GM19238 (cell line): ENCODE measurements around the gene ATG4B.
A peak's percentile ranks its signal among the peaks of the same experiment; 100 is the strongest.

Experiments used
- DNase-seq: peaks from one replicate; pipeline ENCODE4 v3.0.0; 2011; ENCODE audit warnings: low spot score; ENCODE audit not compliant: insufficient read length

ATG4B gene

DNA sequence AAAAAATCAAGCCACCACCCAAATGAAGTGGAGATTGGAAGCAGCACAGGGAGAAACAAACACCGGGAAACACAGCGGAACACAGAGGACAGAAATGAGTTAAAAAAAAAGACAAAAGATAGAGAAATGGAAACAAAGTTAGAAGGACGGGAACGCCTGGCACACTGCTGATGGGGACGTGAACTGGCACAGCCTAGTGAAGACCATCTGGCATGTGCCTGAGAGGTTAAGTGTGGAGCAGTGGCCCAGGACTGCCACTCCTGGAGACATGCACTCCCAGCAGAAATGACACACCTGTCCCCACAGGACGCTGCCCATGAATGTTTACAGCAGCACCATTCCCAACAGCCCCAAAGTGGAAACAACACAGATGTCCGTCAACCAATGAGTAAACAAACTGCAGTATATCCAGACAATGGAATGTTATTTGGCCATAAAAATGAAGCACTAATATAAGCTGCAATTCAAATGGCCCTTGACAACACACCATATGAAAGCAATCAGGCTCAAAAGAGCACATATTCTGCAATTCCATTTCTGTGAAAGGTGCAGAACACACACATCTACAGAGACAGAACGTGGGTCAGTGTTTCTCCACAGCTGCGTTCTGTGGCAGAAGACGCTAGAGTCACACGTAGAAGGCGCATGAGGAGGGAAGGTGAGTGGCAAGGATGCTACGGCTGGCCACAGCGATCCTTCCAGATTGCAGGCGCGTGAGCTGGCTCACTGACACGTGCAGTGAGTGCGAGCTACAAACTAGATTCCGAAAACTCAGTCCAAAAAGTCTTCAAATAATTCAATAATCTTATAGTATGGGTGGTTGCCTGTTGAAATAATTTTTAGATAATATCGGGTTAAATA, 25.1 kb upstream of the ATG4B start:
- no peak for DNase-seq

DNA sequence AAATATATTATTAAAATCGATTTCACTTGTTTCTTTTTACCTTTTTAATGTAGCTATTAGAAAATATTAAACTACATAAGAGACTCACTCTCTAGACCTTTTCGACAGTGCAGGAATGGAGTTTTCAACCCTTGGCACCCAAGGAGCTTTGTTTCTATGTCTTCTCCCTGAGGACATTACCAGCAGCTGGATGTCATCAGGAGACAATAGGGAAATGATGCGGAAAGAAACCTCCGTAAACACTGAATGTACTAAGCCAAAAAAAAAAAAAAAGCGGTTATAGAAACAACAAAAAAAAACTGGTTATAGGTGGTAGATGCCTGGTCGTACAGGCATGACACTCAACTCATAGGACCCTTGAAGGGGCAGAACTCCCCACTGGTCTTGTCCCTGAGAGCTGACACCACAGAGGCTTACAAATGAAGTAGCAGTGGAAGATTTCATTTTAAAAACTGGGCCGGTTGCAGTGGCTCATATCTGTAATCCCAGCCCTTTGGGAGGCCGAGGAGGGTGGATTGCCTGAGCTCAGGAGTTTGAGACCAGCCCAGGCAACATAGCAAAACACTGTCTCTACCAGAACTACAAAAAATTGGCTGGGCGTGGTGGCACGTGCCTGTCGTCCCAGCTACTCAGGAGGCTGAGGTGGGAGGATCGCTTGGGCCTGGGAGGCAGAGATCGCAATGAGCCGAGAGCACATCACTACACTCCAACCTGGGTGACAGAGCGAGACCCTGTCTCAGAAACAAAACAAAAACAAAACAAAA, 24.3 kb upstream of the ATG4B start:
- no peak for DNase-seq

DNA sequence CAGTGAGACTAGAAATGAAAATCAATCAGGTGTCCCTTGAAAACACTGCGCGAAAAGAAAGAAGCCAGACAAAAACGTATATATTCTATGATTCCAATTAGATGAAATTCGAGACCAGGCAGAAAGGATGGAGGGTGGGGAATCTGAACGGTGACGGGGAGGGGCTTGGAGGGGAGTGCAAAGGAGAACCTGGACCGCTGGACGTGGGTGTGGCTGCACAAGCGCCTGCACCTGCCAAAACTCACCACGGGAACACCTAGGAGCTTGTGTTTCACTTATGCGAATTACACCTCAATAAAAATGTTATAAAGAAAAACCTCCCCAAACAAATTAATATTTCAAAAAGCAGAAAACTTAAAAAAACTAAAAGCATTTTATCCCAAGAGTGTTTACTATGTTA, 22.5 kb upstream of the ATG4B start:
- DNase-seq, result no peak

DNA sequence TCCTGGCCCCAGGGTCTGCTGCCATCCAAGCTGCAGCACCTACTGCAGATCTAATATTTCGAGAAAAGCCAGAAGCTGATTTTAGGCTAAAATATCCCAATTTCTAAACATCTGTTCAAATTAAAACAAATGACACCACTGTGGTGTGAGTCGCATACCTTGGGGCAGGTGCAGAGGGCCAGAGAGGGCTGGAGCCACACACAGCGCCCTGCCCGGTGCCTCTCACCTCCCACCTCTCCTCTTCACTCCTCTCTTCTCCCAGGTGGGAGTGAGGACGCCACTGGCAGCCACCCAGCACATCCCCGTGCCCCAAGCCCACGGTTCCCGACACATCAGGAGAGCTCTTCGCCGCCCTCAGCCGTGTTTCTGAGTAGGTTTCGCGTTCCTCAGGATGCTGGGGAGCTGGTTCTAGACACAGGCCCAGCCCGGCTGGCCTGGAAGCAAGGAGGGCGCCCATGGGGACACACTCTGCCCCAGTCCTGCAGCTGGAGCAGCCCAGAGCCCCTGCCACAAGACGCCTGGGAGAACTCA, 21.9 kb upstream of the ATG4B start:
- DNase-seq, result no peak

DNA sequence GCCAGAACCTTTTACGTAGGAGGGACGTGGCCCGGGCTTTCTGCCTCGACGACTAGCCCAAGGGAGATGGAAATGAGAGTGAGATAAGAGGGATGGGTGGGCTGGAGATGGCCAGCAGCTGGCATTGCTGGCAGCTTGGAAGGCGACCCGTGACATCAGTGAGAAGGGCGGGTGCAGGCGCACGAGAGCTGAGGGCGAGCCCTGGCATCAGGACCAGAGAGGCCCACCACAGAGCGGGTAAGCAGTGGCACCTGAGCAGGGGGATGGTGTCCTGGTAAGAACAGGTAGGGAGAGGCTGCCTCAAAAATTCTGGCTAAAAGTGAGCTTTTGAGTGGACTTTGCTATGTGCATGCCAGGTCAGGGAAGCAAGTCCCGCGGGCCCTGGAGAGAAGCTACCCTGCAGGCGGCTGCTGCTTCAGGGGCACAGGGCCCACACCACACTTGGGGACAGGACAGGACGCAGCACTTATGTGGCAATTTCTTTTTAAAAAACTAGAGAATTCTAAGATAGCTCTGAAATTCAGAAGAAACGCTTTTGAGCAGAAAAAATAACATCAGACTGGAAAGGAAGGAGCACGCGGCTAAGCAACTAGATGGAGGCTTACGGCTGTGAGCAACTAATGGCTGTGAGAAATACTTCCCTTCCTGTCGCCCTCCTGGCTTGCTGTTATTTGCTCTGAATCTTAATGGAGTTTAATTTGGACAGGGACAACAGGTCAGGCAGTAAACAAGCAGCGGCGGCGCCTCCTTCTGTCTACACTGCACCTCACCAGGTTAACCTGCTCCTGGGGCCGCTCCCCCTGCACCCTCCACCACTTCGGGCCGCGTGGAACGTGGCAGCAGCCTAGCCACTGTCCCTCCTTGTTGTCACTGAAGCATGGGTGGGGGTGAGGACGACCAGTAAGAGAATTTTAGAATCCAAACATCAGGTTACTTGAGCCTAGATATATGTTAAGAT, 21.0 kb upstream of the ATG4B start:
- no peak for DNase-seq

DNA sequence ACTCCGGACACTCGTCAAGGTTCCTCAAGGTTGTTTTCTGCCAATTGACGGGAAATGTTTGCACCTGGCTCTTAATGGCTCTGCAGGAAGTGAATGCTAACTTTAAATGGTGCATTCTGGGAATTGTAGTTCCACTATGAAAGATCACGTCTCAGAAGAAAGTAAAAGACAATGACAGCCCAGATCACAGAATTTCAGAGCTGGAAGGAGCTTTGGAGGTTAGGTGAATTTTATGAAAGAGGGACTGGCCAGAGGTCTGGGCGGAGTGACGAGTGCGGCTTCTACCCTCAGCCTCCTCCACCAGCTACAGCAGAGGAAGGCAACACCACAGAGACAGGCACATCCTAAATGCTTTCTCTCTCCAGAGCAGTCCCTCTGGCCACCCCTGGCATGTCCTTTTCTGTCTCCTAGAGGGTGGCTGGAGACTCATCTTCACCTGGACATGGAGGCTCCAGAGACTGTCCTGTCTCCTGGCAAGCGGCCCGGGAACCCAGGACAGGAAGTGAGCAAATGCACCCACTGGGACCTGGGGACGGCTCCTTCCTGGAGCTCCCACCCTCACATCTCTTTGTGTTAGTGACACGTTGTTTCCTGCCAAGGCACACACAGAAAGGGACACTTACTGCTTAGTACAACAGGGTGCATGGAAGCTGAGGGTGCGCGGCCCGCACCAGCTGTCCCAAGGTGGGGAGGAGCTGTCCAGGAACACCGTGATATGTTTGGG, 19.9 kb upstream of the ATG4B start:
- peak; percentile 31 for DNase-seq

DNA sequence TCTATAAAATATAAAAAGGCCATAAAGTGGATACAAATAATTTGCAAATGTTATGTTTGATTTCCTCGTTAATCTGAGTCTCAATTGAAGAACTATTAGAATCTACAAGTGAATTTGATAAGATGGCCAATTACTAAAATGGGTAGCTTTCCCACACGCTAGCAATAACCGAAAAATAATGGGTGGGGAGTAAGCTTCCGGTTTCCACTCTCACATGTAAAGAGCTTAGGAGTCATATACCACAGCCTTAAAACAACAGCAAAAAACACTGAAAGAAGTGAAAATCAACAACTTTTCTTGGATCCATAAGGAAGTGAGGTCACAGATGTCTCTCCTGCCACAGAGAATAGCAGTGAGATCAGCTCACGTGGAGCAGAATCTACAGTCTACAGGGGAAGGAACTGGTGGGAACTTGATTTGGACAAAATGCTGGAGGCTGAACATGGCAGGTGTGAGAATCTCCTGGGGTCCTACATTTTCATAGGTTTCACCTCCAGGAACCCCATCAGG, 19.1 kb upstream of the ATG4B start:
- DNase-seq, result no peak

DNA sequence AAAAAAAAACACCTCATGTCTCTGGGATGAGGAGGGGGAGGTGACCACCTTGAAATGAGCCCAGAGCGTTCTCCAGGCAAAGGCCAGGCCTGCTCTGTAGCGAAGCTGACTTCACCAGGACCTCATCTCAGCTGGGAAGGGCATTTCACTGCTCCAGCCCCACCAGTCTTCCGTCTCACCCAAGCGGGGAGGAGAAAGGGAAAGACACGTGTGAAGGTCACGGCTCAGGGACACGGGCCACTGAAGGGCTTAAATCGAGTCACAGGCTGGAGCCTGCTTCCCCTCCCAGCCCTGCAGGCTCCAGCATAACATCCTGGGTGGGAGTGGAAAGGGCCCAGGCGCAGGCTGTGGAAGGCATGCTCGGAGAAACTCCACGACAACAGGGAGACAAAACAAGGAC, 18.7 kb upstream of the ATG4B start:
- no peak for DNase-seq

DNA sequence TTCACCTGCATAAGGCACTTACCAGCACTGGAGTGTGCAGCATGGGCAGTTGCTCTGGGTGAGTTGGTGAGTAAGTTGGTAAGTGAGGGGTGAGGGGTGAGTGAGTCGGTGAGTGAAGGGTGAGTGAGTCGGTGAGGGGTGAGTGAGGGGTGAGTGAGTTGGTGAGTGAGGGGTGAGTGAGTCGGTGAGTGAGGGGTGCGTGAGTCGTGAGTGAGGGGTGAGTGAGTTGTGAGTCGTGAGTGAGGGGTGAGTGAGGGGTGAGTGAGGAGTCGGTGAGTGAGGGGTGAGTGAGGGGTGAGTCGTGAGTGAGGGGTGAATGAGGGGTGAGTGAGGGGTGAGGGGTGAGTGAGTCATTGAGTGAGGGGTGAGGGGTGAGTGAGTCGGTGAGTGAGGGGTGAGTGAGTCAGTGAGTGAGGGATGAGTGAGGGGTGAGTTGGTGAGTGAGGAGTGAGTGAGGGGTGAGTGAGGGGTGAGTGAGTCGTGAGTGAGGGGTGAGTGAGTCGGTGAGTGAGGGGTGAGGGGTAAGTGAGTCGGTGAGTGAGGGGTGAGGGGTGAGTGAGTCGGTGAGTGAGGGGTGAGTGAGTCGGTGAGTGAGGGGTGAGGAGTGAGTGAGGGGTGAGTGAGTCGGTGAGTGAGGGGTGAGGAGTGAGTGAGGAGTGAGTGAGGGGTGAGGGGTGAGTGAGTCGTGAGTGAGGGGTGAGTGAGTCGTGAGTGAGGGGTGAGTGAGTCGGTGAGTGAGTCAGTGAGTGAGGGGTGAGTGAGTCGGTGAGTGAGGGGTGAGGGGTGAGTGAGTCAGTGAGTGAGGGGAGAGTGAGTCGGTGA, 17.7 kb upstream of the ATG4B start:
- no peak for DNase-seq

DNA sequence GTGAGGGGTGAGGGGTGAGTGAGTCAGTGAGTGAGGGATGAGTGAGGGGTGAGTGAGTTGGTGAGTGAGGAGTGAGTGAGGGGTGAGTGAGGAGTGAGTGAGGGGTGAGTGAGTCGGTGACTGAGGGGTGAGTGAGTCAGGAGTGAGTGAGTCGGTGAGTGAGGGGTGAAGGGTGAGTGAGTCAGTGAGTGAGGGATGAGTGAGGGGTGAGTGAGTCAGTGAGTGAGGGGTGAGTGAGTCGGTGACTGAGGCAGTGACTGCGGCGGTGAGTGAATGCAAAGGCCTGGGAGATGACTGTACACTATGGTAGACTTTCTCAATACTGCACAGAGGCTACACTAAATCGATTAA, 17.1 kb upstream of the ATG4B start:
- no peak for DNase-seq

DNA sequence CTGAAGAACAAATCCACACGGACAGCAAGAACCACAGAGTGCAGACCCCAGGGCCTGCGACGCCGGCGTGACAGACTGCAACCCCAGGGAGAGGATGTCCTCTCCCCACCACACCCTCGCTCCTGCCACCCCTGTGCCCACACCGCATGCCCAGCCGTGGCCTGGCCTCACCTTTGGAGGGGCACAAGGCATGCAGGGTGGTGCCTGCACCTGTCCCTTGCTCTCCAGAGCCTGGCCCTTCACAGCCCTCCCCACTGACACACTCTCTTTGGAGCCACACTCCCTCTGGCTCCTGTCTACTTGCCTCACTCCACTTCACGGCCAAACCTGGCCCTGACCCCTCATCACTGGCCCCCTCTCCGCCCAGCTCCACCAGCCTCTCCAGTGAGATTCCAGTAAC, 9.8 kb upstream of the ATG4B start:
- DNase-seq, result no peak

DNA sequence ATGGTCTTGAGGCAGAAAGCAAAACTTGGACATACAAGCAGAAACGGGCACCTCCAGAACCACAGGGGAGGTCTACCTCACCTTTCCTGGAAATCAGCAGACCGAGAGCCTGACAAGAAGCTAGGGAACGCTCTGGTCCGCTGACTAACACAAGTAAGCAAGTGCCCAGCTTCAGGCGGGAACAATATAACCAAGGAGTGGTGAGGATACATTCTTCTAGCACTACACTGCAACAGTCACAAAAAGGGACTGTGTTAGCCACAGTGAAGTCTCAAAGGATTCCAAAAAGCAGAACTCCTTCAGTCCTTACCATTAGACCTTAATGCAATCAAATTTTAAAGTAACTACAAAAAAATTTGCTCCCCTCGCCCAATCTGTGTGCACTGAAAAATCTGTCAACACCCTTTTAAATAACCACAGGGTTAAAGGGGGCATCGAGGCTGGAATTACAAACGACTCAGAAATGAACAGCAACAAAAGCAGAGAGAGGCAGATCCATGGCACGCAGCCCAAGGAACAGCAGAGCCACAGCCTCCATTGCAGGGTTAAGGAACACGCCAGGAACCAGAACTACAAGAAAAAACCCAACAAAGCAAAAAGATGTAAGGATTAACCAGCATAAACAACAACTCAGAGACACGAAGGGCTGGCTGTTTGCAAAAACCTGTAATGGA, 7.6 kb upstream of the ATG4B start:
- no peak for DNase-seq

DNA sequence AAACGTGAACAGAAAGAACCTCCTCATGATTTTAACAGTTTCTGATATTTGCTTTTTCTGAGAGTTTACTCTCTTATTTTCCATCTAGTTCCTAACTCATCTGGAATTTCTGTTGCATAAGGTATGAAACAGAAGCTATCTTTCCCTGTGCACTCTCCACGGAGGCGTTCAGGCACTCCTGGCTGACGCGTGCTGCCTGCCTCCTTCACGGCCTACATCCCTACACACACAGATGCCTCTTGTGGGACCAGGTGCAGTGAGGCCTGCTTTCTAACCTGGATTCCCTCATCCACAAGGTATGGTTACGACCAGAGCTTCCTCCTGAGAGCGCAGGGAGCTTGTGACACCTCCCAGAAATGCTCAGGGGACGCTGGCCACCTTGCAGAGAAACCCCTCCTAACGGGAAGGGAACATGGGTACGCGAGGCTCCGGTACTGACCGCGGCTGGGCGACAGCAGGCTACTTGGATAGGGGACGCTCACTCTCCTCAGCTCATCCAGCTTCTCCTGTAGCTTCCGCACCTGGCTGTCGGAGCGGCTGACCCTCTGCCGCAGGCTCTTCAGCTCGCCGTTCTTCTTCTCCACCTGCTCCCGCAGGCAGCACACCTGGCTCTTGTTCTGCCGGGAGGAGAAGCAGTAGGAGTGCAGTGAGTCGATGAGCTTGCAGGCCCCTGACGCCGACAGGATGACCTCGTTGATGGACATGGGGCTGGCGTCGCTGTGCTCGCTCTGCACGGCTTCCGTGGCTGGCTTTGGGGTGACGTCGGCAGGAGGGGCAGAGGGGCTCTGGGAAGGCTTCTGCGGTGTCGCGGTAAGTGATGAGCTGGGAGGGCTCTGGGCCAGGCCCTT, 4.8 kb upstream of the ATG4B start:
- no peak for DNase-seq

DNA sequence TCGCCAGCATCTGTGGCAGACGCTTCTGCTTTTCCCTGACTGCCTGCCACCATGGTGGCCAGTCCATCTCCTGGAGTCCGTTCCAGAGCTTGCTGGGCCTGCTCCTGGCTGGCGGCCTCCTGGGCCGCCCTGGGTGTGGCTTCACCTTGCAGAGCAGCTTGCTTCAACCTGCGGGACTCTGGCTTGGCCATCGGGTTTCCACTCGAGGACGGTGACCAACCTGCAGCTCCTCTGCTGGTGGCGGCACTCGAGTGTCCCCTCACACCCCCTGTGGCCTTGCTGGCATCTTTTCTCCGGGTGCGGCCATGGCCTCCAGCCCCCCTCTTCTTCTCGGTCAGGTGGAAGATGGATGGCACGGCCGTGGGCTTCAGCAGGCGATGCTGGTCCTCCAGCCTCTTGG, 3.9 kb upstream of the ATG4B start:
- DNase-seq, result no peak

DNA sequence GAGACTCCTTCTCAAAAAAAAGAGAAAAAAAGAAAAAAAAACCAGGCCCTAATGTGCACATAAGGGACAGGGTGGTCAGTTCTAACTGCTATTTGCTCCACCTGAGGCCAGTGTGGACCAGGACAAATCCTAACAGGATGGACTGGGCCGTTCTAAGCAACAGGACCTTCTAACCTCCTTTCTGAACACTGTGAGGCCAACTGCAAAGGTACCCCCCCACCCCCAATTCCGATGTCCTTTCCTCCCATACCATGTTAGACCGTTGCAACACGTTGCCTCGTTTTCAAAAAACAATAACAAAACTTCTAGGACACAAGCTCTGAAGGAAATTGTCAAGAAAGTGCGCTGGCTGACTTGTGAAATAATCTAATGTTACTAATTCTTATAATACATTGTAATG, 1.7 kb upstream of the ATG4B start:
- no peak for DNase-seq

DNA sequence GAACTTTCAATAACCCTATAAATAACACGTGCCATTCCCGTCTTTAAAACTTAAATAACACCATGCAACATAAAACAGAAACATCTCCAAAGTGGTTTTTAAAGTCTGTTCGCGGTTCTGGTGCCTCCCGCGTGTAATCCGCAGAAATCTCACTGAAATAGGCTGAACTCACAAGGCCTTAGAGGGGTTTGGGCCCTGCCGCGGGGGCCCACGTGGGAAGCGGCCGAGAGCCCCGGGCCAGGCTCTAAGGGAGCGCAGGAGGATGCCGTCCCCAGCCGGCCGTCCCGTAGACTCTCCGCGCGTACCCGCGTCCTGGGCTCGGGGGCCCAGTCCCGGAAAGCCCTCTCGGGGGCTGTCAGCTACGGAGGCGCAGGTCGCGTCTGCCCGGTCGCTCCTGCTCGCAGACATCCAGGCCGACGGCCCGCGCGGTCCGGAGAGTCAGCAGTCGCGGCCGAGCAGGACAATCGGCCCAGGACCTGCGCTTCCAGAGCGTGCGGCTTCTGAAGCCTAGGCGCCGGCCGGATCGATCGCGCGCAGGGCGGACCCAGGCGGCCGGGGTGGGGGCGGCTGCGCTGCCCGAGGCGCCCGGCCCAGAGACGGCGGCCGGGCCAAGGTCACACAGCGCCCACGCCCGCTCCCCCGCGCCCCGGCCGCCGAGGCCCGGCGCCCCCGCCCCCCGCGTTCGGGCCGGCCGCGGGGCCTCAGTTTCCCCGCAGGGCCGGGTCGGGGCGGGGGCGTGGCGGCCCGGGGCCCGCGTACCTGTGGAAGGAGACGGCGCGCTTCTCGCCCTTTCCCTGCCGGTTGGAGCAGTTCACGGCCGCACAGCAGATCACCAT, 1.1 kb upstream of the ATG4B start:
- DNase-seq, result peak; percentile 62
